HG03469 (cell line): Measurements from ENCODE around the gene DIS3L2.

Experiments
- ATAC-seq: cut with Tn5 transposase; IDR thresholded peaks from one replicate; pipeline ENCODE4 v1.9.1; 2021; ENCODE audit warnings: mild to moderate bottlenecking, moderate library complexity, moderate number of reproducible peaks; ENCODE audit not compliant: unreplicated experiment

Gene DIS3L2

GRCh38 chr2:232049350-232049749 is 87.8 kb downstream of the DIS3L2 start:
- ATAC-seq: no peak

- no peak for ATAC-seq
Measured at GRCh38 chr2:232052591-232052990, 91.1 kb downstream of the DIS3L2 start.

- no peak for ATAC-seq
Measured at GRCh38 chr2:232053777-232054176, 92.3 kb downstream of the DIS3L2 start.

GRCh38 chr2:232058063-232058877 is 96.8 kb downstream of the DIS3L2 start:
- no peak for ATAC-seq

- ATAC-seq: no peak
Measured at GRCh38 chr2:232058931-232059330, 97.4 kb downstream of the DIS3L2 start.

- ATAC-seq: no peak
Measured at GRCh38 chr2:232061265-232061664, 99.8 kb downstream of the DIS3L2 start.

- no peak for ATAC-seq
Measured at GRCh38 chr2:232073026-232073425, 111.5 kb downstream of the DIS3L2 start.

- ATAC-seq: no peak
Measured at GRCh38 chr2:232073699-232074098, 112.2 kb downstream of the DIS3L2 start.

- no peak for ATAC-seq
Measured at GRCh38 chr2:232075080-232075479, 113.6 kb downstream of the DIS3L2 start.

- ATAC-seq: no peak
Measured at GRCh38 chr2:232075859-232076258, 114.3 kb downstream of the DIS3L2 start.

- ATAC-seq: no peak
Measured at GRCh38 chr2:232076272-232076671, 114.8 kb downstream of the DIS3L2 start.

GRCh38 chr2:232076736-232077135 is 115.2 kb downstream of the DIS3L2 start:
- no peak for ATAC-seq

GRCh38 chr2:232085164-232085563 is 123.7 kb downstream of the DIS3L2 start:
- no peak for ATAC-seq

GRCh38 chr2:232085826-232086425 is 124.4 kb downstream of the DIS3L2 start:
- ATAC-seq: no peak

GRCh38 chr2:232088771-232089170 is 127.3 kb downstream of the DIS3L2 start:
- ATAC-seq: no peak

GRCh38 chr2:232094201-232094600 is 132.7 kb downstream of the DIS3L2 start:
- ATAC-seq: no peak

- ATAC-seq: no peak
Measured at GRCh38 chr2:232094883-232095282, 133.4 kb downstream of the DIS3L2 start.

- ATAC-seq: no peak
Measured at GRCh38 chr2:232097260-232097659, 135.7 kb downstream of the DIS3L2 start.

- no peak for ATAC-seq
Measured at GRCh38 chr2:232097758-232098157, 136.2 kb downstream of the DIS3L2 start.

GRCh38 chr2:232102380-232102779 is 140.9 kb downstream of the DIS3L2 start:
- ATAC-seq: no peak

GRCh38 chr2:232103140-232103737 is 141.7 kb downstream of the DIS3L2 start:
- no peak for ATAC-seq

GRCh38 chr2:232104076-232104646 is 142.6 kb downstream of the DIS3L2 start:
- ATAC-seq: no peak
